HUDEP-2 (cell line): ENCODE results near the gene KCNK1.

ENCODE experiments used
- DNase-seq, 76 experiments: peaks; one replicate each; lab custom pipeline; 2025; ENCODE audit not compliant: unreplicated experiment in 76 of 76; lab: John Stamatoyannopoulos, UW

Gene KCNK1

GRCh38 chr1:233635765-233636502 lies 22.0 kb downstream of the KCNK1 start:
- peak in 60 of 76 experiments; percentile 13 to 84 (median 46) for DNase-seq

GRCh38 chr1:233636503-233636877 lies 22.6 kb downstream of the KCNK1 start:
- no peak for DNase-seq

- no peak for DNase-seq
Observed at GRCh38 chr1:233638513-233638912, 24.6 kb downstream of the KCNK1 start.

GRCh38 chr1:233639611-233640010 lies 25.7 kb downstream of the KCNK1 start:
- DNase-seq, result no peak

GRCh38 chr1:233640179-233640578 lies 26.3 kb downstream of the KCNK1 start:
- no peak for DNase-seq

- no peak for DNase-seq
Observed at GRCh38 chr1:233641029-233641428, 27.1 kb downstream of the KCNK1 start.

GRCh38 chr1:233647073-233647472 lies 33.2 kb downstream of the KCNK1 start:
- DNase-seq, result no peak

GRCh38 chr1:233647636-233648035 lies 33.7 kb downstream of the KCNK1 start:
- no peak for DNase-seq

- no peak for DNase-seq
Observed at GRCh38 chr1:233651061-233651460, 37.2 kb downstream of the KCNK1 start.

- no peak for DNase-seq
Observed at GRCh38 chr1:233651563-233652233, 37.8 kb downstream of the KCNK1 start.

GRCh38 chr1:233652526-233652925 lies 38.6 kb downstream of the KCNK1 start:
- DNase-seq, result no peak

GRCh38 chr1:233654658-233655280 lies 40.9 kb downstream of the KCNK1 start:
- no peak for DNase-seq

GRCh38 chr1:233655301-233655740 lies 41.4 kb downstream of the KCNK1 start:
- DNase-seq, result peak in 25 of 76 experiments; percentile 7 to 65 (median 34)

GRCh38 chr1:233656032-233656635 lies 42.2 kb downstream of the KCNK1 start:
- peak in 51 of 76 experiments; percentile 5 to 67 (median 27) for DNase-seq

GRCh38 chr1:233656687-233657086 lies 42.8 kb downstream of the KCNK1 start:
- no peak for DNase-seq

GRCh38 chr1:233657466-233657865 lies 43.6 kb downstream of the KCNK1 start:
- DNase-seq, result no peak

- no peak for DNase-seq
Observed at GRCh38 chr1:233659495-233659894, 45.6 kb downstream of the KCNK1 start.

GRCh38 chr1:233661376-233662159 lies 47.7 kb downstream of the KCNK1 start:
- DNase-seq, result no peak

- no peak for DNase-seq
Observed at GRCh38 chr1:233662575-233663304, 48.8 kb downstream of the KCNK1 start.

- DNase-seq, result no peak
Observed at GRCh38 chr1:233664253-233664652, 50.3 kb downstream of the KCNK1 start.
